Measurements from ENCODE around the gene ABHD2.

DNA sequence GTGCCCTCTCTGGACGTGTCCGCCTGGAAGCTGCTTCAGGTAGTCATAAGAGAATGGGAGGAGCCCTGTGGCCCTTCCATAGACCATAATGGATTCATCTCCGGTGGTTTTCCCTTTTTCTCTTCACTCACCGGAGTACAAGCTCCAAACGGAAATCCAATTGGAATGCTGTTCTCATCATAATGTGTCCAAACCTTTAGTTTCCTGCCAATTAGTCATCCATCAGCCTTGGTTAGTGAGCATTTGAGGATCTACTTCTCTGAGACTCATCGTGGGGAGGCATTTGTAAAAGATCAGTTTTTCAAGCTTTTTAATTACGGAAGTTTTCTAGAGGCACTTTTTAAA lies 34.9 kb downstream of the ABHD2 start:
- no peak for TF ChIP-seq EZH2 (IDR thresholded peaks at IDR 0.05; ENCODE audit: low read depth)
- TF ChIP-seq, protein P1, sequence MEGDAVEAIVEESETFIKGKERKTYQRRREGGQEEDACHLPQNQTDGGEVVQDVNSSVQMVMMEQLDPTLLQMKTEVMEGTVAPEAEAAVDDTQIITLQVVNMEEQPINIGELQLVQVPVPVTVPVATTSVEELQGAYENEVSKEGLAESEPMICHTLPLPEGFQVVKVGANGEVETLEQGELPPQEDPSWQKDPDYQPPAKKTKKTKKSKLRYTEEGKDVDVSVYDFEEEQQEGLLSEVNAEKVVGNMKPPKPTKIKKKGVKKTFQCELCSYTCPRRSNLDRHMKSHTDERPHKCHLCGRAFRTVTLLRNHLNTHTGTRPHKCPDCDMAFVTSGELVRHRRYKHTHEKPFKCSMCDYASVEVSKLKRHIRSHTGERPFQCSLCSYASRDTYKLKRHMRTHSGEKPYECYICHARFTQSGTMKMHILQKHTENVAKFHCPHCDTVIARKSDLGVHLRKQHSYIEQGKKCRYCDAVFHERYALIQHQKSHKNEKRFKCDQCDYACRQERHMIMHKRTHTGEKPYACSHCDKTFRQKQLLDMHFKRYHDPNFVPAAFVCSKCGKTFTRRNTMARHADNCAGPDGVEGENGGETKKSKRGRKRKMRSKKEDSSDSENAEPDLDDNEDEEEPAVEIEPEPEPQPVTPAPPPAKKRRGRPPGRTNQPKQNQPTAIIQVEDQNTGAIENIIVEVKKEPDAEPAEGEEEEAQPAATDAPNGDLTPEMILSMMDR (conservative IDR thresholded peaks at IDR 0.05) = no peak
